GM23338 (cell line): ENCODE results near the gene INO80B.

Experiments
- CREB1 ChIP-seq: fragments of 250-450 bp; sonication (Bioruptor Pico); IDR thresholded peaks from 2 replicates; pipeline ENCODE4 v1.5.0; 2020; ENCODE audit warnings: low read depth, mild to moderate bottlenecking, moderate library complexity
- CTCF ChIP-seq, 2 experiments: fragments of 200-600 bp in 1 of 2; sonication (generic) in 1 of 2; conservative IDR thresholded peaks; 2 replicates each; pipeline versions ENCODE4 v1.5.1 to v1.6.1; 2016 to 2017; ENCODE audit warnings: antibody characterized with exemption in 2 of 2, low read depth in 2 of 2, mild to moderate bottlenecking in 2 of 2, moderate library complexity in 1 of 2
- EZH2 ChIP-seq: fragments of 200-600 bp; sonication (generic); IDR thresholded peaks from one replicate; pipeline ENCODE4 v1.8.0; 2017; ENCODE audit warnings: antibody characterized with exemption, mild to moderate bottlenecking, low read depth; ENCODE audit not compliant: unreplicated experiment
- EZH2phosphoT487 ChIP-seq: fragments of 200-600 bp; sonication (generic); IDR thresholded peaks from one replicate; pipeline ENCODE4 v1.8.1; 2018; ENCODE audit warnings: antibody characterized with exemption; ENCODE audit not compliant: unreplicated experiment
- POLR2AphosphoS5 ChIP-seq: IDR thresholded peaks from 2 replicates; pipeline ENCODE4 v1.6.1; 2016; ENCODE audit warnings: antibody characterized with exemption, low read depth
- REST ChIP-seq: IDR thresholded peaks from one replicate; pipeline ENCODE4 v1.6.1; 2018; ENCODE audit warnings: antibody characterized with exemption; ENCODE audit not compliant: unreplicated experiment
- STAT1 ChIP-seq: IDR thresholded peaks from one replicate; pipeline ENCODE4 v1.6.1; 2016; ENCODE audit warnings: antibody characterized with exemption; ENCODE audit not compliant: unreplicated experiment

GRCh38 chr2:74448771-74449170, 6.1 kb upstream of the INO80B start:
- no peak for TF ChIP-seq CTCF (conservative IDR thresholded peaks at IDR 0.05; ENCODE audit: low read depth in 2 of 2)
- no peak for TF ChIP-seq POLR2AphosphoS5
- no peak for TF ChIP-seq EZH2phosphoT487
- no peak for TF ChIP-seq REST
- no peak for TF ChIP-seq STAT1
- TF ChIP-seq EZH2 = no peak
- TF ChIP-seq CREB1 = no peak
